Kidney tubule cell (primary cell): ENCODE data around the gene RPTOR.

Source experiments
- DNase-seq: peaks from one replicate; pipeline ENCODE4 v3.0.0-alpha.2; 2018; ENCODE audit warnings: low spot score

RPTOR gene

DNA sequence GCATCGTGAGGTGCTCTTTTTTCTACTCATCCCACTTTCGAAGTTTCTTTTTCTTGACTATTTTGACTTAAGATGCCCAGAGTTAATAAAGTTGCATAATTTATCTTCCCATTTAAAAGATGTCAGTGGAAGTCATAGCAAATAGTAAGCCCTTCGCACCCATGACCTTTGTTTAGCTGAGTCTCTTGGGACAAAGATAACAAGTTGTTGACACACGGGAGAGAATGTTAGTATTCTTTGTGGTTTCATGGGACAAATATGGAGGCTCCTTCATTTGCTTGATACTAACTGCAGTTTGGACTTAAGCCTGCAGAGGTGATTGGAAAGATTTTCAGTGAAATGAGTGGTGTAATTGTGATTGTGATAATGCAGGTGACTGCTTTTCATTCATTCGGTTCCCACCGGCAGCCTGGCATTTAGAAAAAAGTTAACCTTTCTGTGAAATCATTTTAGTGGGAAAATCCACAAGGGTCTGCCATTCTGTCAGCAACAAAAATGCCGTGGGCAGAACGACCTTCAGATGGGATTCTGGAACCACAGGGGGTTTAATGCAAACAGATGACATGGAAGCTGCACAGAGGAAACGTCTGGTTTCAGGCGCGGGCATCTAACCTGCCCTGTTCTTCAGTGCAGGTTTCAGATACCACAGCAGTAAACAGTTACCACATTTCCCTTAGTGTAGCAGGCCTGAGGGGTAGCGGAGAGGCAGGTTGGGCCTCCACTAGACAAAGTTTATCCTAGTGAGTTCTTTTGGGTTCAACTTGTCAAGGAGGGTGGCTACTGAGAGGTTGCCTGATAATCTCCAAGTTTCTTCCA lies 123.0 kb downstream of the RPTOR start:
- no peak for DNase-seq

- DNase-seq, result no peak
These were observed 123.9 kb downstream of the RPTOR start for GRCh38 chr17:80668375-80669148.

- no peak for DNase-seq
These were observed 126.6 kb downstream of the RPTOR start for GRCh38 chr17:80671039-80671824.

DNA sequence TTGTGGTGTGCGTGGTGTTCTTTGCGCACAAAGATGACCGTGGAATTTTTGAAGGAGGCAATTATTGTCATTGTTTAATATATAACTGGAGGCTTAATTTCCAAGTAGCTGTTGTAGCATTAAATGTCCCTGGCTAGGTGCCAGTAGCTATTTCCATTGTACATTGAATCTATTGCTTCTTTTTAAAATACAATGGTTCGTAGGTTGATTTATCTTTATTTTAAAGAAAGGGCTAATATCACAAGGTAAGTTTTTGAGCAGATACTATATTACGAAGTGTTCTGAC lies 127.1 kb downstream of the RPTOR start:
- DNase-seq, result peak; percentile 37

GRCh38 chr17:80673152-80673920 lies 128.7 kb downstream of the RPTOR start:
- no peak for DNase-seq

- DNase-seq, result no peak
These were observed 130.9 kb downstream of the RPTOR start for GRCh38 chr17:80675438-80676095.

DNA sequence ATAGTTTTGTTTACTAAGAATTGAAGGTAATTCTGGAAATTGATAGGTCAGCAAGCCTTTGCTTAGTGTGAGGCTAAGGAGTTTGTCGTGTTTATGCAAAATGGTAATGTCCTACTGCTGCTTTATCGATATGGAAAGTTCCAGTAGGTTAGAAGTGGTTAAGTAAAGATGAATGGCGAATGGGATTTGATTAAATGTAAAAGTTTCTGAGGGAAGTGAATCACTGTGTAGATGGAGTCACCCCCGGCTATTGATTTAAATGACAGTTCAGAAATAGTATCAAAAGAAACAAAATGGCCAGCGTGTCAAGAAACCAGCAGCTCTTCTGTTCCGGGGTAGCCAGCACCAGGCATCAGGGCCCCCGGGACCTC lies 131.4 kb downstream of the RPTOR start:
- DNase-seq, result no peak

- no peak for DNase-seq
These were observed 131.9 kb downstream of the RPTOR start for GRCh38 chr17:80676564-80676963.

GRCh38 chr17:80677214-80677756 lies 132.6 kb downstream of the RPTOR start:
- no peak for DNase-seq

- no peak for DNase-seq
These were observed 135.2 kb downstream of the RPTOR start for GRCh38 chr17:80679816-80680215.

GRCh38 chr17:80681215-80681614 lies 136.6 kb downstream of the RPTOR start:
- no peak for DNase-seq

GRCh38 chr17:80682372-80682771 lies 137.7 kb downstream of the RPTOR start:
- no peak for DNase-seq

GRCh38 chr17:80683625-80684104 lies 139.0 kb downstream of the RPTOR start:
- DNase-seq, result no peak

DNA sequence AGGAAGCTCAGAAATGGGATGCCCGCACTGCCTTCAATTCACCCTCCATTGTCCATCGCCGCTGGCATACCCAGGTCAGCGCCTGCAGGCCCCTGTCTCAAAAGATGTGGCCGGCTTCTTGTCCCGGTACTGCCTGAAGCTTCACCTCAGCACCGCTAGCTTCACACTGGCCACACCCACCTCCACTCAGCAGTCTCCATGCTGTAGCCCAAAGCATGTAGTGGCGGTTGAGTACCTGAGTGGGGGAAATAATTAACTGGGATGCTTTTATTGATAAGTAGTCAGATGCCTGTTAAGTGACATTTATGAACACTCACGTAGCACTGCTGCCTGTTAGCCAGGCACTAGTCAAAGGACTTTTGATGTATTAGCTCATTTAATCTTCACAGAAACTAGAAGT lies 143.2 kb downstream of the RPTOR start:
- DNase-seq, result no peak

DNA sequence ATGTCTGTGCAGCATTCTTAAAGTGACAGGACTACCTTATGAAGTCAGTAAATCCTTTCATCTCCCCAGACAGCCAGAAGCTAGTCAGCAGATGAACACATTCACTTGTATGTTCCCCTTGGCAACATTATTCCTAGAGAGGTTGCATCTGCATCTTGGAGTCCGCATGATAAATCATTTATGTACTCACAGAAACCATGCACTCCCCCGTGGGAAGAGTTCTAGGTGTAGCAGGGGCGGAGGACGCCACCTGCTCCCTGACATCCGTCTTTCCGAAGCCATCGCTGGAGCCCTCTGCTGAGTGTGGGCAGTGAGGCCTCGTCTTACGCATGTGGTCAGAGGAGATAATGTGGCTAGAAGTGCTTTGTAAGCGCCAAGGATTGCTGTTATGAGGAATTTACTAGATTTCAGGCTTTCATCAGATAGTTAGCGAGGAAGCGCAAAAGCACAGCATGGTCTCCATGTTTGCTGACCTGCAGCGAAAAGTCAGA lies 144.5 kb downstream of the RPTOR start:
- DNase-seq, result no peak

GRCh38 chr17:80691784-80692183 lies 147.1 kb downstream of the RPTOR start:
- no peak for DNase-seq

- DNase-seq, result no peak
These were observed 148.4 kb downstream of the RPTOR start for GRCh38 chr17:80692931-80693467.

GRCh38 chr17:80693511-80693910 lies 148.9 kb downstream of the RPTOR start:
- DNase-seq, result no peak

- no peak for DNase-seq
These were observed 149.7 kb downstream of the RPTOR start for GRCh38 chr17:80694085-80694991.
